PFSK-1 (cell line): ENCODE measurements around the gene ZYX.

Experiments used
- FOXP2 ChIP-seq: optimal IDR thresholded peaks from 2 replicates; pipeline ENCODE3; 2011; ENCODE audit warnings: borderline replicate concordance, control low read depth, inconsistent platforms; ENCODE audit not compliant: insufficient read depth; ENCODE audit errors: extremely low read length, extremely low read depth
- POLR2AphosphoS5 ChIP-seq: IDR thresholded peaks from 2 replicates; pipeline ENCODE4 v1.6.1; 2012; ENCODE audit warnings: low read depth, mild to moderate bottlenecking, control low read depth, low read length, moderate library complexity
- REST ChIP-seq, 2 experiments: IDR thresholded peaks; 2 replicates each; pipeline versions ENCODE4 v1.6.1 to v1.8.0; 2011 to 2012; ENCODE audit warnings: low read depth in 2 of 2, low read length in 2 of 2, control low read depth in 1 of 2, inconsistent platforms in 1 of 2, mild to moderate bottlenecking in 1 of 2, moderate library complexity in 1 of 2; ENCODE audit not compliant: insufficient read depth in 1 of 2
- SIN3A ChIP-seq: IDR thresholded peaks from 2 replicates; pipeline ENCODE4 v1.6.1; 2012; ENCODE audit warnings: mild to moderate bottlenecking, low read length, moderate library complexity, borderline replicate concordance; ENCODE audit not compliant: insufficient read depth
- TAF1 ChIP-seq: IDR thresholded peaks from 2 replicates; pipeline ENCODE4 v1.6.1; 2012; ENCODE audit warnings: low read length, control low read depth, borderline replicate concordance; ENCODE audit not compliant: insufficient read depth

Gene ZYX

GRCh38 chr7:143380260-143380645 is 892 bp upstream of the ZYX start:
- TF ChIP-seq POLR2AphosphoS5 = no peak
- no peak for TF ChIP-seq FOXP2
- TF ChIP-seq TAF1 = no peak
- TF ChIP-seq REST (IDR thresholded peaks at IDR 0.05; ENCODE audit: insufficient read depth in 1 of 2, low read depth in 2 of 2, low read length in 2 of 2) = no peak
- TF ChIP-seq SIN3A = no peak

GRCh38 chr7:143381427-143382125 is 431 bp downstream of the ZYX start:
- TF ChIP-seq POLR2AphosphoS5 = no peak

GRCh38 chr7:143382126-143382790 is 1.1 kb downstream of the ZYX start:
- TF ChIP-seq TAF1 (no peak), POLR2AphosphoS5 (no peak), SIN3A (no peak), FOXP2 (no peak), REST (IDR thresholded peaks at IDR 0.05; ENCODE audit: insufficient read depth in 1 of 2, low read depth in 2 of 2, low read length in 2 of 2) (no peak)

- TF ChIP-seq REST (IDR thresholded peaks at IDR 0.05; ENCODE audit: insufficient read depth in 1 of 2, low read depth in 2 of 2, low read length in 2 of 2) = no peak
- TF ChIP-seq TAF1 = no peak
- TF ChIP-seq SIN3A = no peak
- TF ChIP-seq FOXP2 = no peak
- TF ChIP-seq POLR2AphosphoS5 = no peak
Measured at GRCh38 chr7:143382791-143383641, 1.9 kb downstream of the ZYX start.

- no peak for TF ChIP-seq SIN3A
- no peak for TF ChIP-seq REST (IDR thresholded peaks at IDR 0.05; ENCODE audit: insufficient read depth in 1 of 2, low read depth in 2 of 2, low read length in 2 of 2)
- TF ChIP-seq FOXP2 = no peak
- TF ChIP-seq TAF1 = no peak
Measured at GRCh38 chr7:143383642-143383957, 2.5 kb downstream of the ZYX start.
